Body of pancreas (tissue), 4 donors: Measurements from ENCODE around the gene BRAF. TPM values are rescaled to one million over a fixed set of nuclear protein-coding genes. Genes with fewer than 3 reads are reported as not detected.
"Not testable (repeated sequence)": the region's sequence is repeated elsewhere in the genome, so short reads cannot be mapped to it uniquely, and the experiment has no call there.

Experiments used
- ATAC-seq: fragments of 150-250 bp; one replicate; pipeline ENCODE4 v1.9.1; 2016
- DNase-seq, 4 donors: peaks; one replicate each; pipeline ENCODE4 v3.0.0-alpha.2; 2019
- H3K27ac ChIP-seq, 4 donors: fragments of 200-600 bp; sonication (generic); 1 replicate in 3 of 4; 2 replicates in 1 of 4; pipeline versions ENCODE4 v1.5.1 to v1.6.1; 2016 to 2019; ENCODE audit warnings: mild to moderate bottlenecking in 1 of 4, mixed read lengths in 1 of 4, moderate library complexity in 1 of 4
- H3K27me3 ChIP-seq, 2 donors: fragments of 200-600 bp; sonication (generic); one replicate each; pipeline ENCODE4 v1.6.0; 2016; ENCODE audit warnings: mild to moderate bottlenecking in 1 of 2
- H3K36me3 ChIP-seq, 2 donors: fragments of 200-600 bp; sonication (generic); replicated peaks in 1 of 2; 2 replicates each; pipeline ENCODE4 v1.5.1; 2016; ENCODE audit warnings: low read depth in 2 of 2; ENCODE audit not compliant: insufficient read depth in 1 of 2
- H3K4me1 ChIP-seq: fragments of 200-600 bp; sonication (generic); one replicate; pipeline ENCODE4 v1.6.0; 2016
- H3K4me3 ChIP-seq, 2 donors: fragments of 200-600 bp; sonication (generic); 1 replicate in 1 of 2; 2 replicates in 1 of 2; pipeline ENCODE4 v1.5.1; 2016 to 2019
- H3K9me3 ChIP-seq, 3 donors: fragments of 200-600 bp; sonication (generic); 1 replicate in 2 of 3; 2 replicates in 1 of 3; pipeline ENCODE4 v1.5.1; 2016
- POLR2A ChIP-seq, 3 donors: fragments of 450-650 bp; IDR thresholded peaks; one replicate each; pipeline ENCODE4 v1.6.1; 2016; ENCODE audit warnings: antibody characterized with exemption in 3 of 3, mild to moderate bottlenecking in 2 of 3
- WGBS, 2 donors: methylation state at CpG; one replicate each; pipeline ENCODE4 v1.1.5; 2017; 5-methylcytosine and 5-hydroxymethylcytosine counted together
- intact Hi-C: fragments of 100-400 bp; cut with DNase I; formaldehyde crosslinking; loops from one replicate; pipeline ENCODE4 v1.15.1; 2023
- total RNA-seq, 2 donors: library from RNA; depleted of rRNA; stranded (reverse); fragments of >200 nt; gene quantifications; one replicate each; pipeline ENCODE4 v1.1.0, GENCODE V29; 2016
- TF ChIP-seq, protein P1 (sequence below), 7 experiments: fragments of 450-650 bp in 4 of 7; fragments of 200-600 bp in 3 of 7; sonication (generic) in 3 of 7; IDR thresholded peaks; one replicate each; pipeline ENCODE4 v1.5.1; 2016 to 2019; ENCODE audit warnings: antibody characterized with exemption in 7 of 7

Gene BRAF
- total RNA-seq, 2 donors from 2014 or later: 41.9 to 51.1 TPM

DNA sequence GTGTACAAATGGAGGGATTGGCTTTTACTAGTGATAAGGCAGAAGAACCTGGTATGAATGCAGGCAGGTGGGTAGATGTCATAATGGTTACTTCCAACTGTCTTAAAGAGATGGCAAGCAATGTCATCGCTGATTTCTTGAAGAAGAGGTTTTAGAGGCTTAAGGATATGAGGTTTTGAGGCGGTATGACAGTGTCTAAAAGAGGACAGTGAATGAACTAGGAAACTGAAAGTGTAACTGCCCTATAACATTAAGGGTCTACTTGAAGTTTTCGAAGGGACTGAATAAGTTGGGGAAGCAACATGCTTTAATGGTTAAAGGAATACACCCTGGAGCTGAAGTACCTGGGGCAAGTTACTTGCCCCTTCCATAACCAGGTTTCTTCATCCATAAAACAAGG lies 157.3 kb downstream of the BRAF start:
- WGBS, 2 donors: 93 to 94% methylated on average over 3 of the region's 3 CpGs
- TF ChIP-seq POLR2A (IDR thresholded peaks at IDR 0.05): no peak
- TF ChIP-seq, protein P1, sequence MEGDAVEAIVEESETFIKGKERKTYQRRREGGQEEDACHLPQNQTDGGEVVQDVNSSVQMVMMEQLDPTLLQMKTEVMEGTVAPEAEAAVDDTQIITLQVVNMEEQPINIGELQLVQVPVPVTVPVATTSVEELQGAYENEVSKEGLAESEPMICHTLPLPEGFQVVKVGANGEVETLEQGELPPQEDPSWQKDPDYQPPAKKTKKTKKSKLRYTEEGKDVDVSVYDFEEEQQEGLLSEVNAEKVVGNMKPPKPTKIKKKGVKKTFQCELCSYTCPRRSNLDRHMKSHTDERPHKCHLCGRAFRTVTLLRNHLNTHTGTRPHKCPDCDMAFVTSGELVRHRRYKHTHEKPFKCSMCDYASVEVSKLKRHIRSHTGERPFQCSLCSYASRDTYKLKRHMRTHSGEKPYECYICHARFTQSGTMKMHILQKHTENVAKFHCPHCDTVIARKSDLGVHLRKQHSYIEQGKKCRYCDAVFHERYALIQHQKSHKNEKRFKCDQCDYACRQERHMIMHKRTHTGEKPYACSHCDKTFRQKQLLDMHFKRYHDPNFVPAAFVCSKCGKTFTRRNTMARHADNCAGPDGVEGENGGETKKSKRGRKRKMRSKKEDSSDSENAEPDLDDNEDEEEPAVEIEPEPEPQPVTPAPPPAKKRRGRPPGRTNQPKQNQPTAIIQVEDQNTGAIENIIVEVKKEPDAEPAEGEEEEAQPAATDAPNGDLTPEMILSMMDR (IDR thresholded peaks at IDR 0.05): no peak

DNA sequence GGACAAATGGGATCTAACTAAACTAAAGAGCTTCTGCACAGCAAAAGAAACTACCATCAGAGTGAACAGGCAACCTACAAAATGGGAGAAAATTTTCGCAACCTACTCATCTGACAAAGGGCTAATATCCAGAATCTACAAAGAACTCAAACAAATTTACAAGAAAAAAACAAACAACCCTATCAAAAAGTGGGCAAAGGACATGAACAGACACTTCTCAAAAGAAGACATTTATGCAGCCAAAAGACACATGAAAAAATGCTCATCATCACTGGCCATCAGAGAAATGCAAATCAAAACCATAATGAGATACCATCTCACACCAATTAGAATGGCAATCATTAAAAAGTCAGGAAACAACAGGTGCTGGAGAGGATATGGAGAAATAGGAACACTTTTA lies 159.3 kb downstream of the BRAF start:
- H3K27ac ChIP-seq, H3K9me3 ChIP-seq, intact Hi-C loops, H3K4me1 ChIP-seq, ATAC-seq, H3K4me3 ChIP-seq, DNase-seq, H3K36me3 ChIP-seq, H3K27me3 ChIP-seq: not testable (repeated sequence)
- WGBS, 2 donors: no CpG with 5 or more reads among the region's 1 CpG

More for the DNA sequence above, 157.3 kb downstream of the BRAF start:
- DNase-seq (no peak), ATAC-seq (no peak)
- intact Hi-C loops: no loop called here
- H3K27me3 ChIP-seq: no peaks in the 10 kb centered on the region
- no peak overlapping the region for H3K27ac ChIP-seq
- no peaks in the 10 kb centered on the region for H3K4me1 ChIP-seq
- no peak overlapping the region for H3K4me3 ChIP-seq
- no peaks in the 10 kb centered on the region for H3K9me3 ChIP-seq
- peaks cover 0 to 4% of the 10 kb centered on the region in 2 donors for H3K36me3 ChIP-seq

DNA sequence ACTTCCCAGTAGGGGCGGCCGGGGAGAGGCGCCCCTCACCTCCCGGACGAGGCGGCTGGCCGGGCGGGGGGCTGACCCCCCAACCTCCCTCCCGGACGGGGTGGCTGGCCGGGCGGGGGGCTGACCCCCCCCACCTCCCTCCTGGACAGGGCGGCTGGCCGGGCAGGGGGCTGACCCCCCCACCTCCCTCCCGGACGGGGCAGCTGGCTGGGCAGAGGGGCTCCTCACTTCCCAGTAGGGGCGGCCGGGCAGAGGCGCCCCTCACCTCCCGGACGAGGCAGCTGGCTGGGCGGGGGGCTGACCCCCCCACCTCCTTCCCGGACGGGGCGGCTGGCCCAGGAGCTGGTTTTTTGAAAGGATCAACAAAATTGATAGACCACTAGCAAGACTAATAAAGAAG lies 161.6 kb downstream of the BRAF start:
- intact Hi-C loops, H3K4me3 ChIP-seq, H3K36me3 ChIP-seq, ATAC-seq, H3K4me1 ChIP-seq, H3K27ac ChIP-seq, H3K9me3 ChIP-seq, DNase-seq, H3K27me3 ChIP-seq: not testable (repeated sequence)
- 96 to 100% methylated on average over 10 of the region's 25 CpGs for WGBS, 2 donors

DNA sequence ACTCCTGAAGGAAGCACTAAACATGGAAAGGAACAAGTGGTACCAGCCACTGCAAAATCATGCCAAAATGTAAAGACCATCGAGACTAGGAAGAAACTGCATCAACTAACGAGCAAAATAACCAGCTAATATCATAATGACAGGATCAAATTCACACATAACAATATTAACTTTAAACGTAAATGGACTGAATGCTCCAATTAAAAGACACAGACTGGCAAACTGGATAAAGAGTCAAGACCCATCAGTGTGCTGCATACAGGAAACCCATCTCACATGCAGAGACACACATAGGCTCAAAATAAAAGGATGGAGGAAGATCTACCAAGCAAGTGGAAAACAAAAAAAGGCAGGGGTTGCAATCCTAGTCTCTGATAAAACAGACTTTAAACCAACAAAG lies 163.4 kb downstream of the BRAF start:
- H3K9me3 ChIP-seq, intact Hi-C loops, H3K36me3 ChIP-seq, ATAC-seq, H3K4me1 ChIP-seq, DNase-seq, H3K27me3 ChIP-seq, H3K27ac ChIP-seq, H3K4me3 ChIP-seq: not testable (repeated sequence)
- WGBS, 2 donors: 76 to 92% methylated on average over 3 of the region's 3 CpGs

DNA sequence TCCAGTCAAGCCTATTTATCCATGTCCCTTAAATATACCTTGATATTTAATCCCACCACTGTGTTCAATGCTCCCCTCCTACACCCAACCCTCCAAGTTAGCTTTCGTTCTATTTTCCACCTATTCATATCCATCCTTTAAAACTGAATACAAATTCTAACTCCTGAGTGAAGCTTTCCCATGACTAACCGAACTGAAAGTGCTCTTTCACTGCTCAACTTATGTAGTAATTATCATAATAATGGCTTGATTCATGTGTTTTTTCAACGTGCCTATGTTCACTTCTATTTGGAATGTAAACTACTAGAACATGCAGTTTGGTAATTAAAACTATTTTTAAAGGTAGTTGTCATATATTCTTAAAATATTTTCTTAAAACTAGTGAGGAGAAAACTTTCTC lies 170.2 kb downstream of the BRAF start:
- no peaks in the 10 kb centered on the region for H3K27me3 ChIP-seq
- H3K27ac ChIP-seq: no peak overlapping the region
- no peaks in the 10 kb centered on the region for H3K9me3 ChIP-seq
- intact Hi-C loops: no loop called here
- DNase-seq: no peak
- 80 to 83% methylated on average over 3 of the region's 3 CpGs for WGBS, 2 donors
- H3K4me3 ChIP-seq: no peak overlapping the region
- H3K36me3 ChIP-seq: no peaks in the 10 kb centered on the region
- no peak for ATAC-seq
- no peak for TF ChIP-seq POLR2A (IDR thresholded peaks at IDR 0.05)
- TF ChIP-seq, protein P1 (IDR thresholded peaks at IDR 0.05): no peak
- H3K4me1 ChIP-seq: no peaks in the 10 kb centered on the region

DNA sequence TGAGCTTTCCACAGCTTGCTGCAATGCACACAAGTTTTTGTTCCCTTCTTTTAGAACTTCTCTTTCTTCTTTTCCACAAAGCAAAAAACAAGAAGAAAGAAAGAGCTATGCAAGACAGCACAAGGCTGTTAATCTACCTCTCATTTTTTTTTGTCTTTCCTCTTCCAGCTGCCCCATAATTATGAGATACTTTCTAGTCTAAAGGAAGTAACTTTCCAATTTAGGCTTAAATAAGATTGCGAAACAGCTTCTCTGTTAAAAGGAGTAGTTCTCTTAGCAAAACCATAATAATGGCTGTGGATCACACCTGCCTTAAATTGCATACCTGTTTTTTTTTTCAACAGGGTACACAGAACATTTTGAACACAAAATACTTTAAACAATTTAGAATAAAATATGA lies 172.2 kb downstream of the BRAF start:
- TF ChIP-seq POLR2A (IDR thresholded peaks at IDR 0.05): no peak
- TF ChIP-seq, protein P1 (IDR thresholded peaks at IDR 0.05): no peak
- no peak for ATAC-seq
- intact Hi-C loops: no loop called here
- no peak for DNase-seq
- H3K4me1 ChIP-seq: no peaks in the 10 kb centered on the region
- no peaks in the 10 kb centered on the region for H3K27me3 ChIP-seq
- H3K27ac ChIP-seq: no peak overlapping the region
- 87 to 95% methylated on average over 1 of the region's 1 CpG for WGBS, 2 donors
- H3K9me3 ChIP-seq: no peaks in the 10 kb centered on the region
- peaks cover 0 to 3% of the 10 kb centered on the region in 2 donors for H3K36me3 ChIP-seq
- H3K4me3 ChIP-seq: no peak overlapping the region
